ENCODE data around the gene PDGFD.

The PDGFD gene

DNA sequence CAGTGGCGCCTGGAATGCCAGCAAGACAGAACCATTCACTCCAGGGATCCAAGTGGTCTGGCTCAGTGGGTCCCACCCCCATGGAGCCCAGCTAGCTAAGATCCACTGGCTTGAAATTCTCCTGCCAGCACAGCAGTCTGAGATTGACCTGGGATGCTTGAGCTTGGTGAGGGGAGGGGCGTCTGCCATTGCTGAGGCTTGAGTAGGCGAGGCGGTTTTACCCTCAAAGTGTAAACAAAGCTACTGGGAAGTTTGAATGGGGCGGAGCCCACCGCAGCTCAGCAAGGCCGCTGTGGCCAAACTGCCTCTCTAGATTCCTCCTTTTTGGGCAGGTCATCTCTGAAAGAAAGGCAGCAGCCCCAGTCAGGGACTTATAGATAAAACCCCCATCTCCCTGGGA is 253.2 kb downstream of the PDGFD start:
- no peak overlapping the region for H3K9ac ChIP-seq (ENCODE audit: low read length)
- peaks cover 11% of the 10 kb centered on the region for H3K9me3 ChIP-seq (ENCODE audit: control insufficient read depth, low read length)
- no peaks in the 10 kb centered on the region for H3K27me3 ChIP-seq (replicated peaks; ENCODE audit: control insufficient read depth, insufficient read depth, low read length)
- H3K4me3 ChIP-seq (ENCODE audit: low read length), result no peak overlapping the region
- H3K36me3 ChIP-seq (ENCODE audit: control insufficient read depth, insufficient read depth, low read length, severe bottlenecking), result peaks cover 5% of the 10 kb centered on the region
- no peak for DNase-seq (ENCODE audit: low read depth)
- no peaks in the 10 kb centered on the region for H3K4me1 ChIP-seq (ENCODE audit: control insufficient read depth, insufficient read depth, low read length)

DNA sequence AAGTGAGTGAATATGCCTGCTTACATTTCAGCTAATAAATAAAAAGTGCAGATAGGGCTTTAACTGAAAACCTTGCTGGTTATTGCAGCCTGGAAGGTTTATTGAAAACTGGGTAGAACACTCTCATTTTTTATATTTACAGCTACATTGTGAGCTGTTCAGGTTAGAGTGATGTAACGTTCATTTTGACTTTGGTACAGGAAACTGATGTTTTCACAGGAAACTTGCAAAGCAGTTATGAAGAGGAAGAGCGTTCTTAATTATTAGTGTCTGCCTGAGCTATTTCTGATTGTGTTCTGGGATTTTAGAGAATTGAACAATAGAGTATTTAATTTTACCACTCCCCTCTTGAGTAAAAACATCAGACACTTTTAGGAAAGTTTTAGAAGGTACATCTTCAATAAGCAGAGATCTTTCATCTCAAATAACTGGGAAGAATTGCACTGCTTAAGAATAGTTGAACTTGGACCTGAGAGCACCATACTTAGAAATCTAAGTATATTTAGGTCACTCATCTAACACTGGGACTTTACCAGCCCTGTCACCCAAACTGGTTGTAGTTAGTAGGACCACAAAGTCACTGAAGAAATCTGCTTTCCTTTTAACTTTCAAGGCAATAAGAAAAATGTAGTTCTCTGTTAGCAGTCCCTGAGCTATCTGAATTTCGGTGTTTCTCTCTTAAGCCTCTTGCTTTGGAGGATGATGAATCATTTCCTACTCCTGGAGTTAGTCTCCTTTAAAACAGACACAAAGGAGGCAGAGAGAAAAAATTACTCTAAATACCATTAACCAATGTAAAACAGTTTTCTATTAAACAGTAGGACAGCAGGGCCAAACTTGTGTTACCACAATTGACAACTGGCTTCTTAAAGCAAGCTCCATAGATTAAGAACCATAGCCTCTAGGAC is 256.1 kb downstream of the PDGFD start:
- peak; percentile 64 for DNase-seq (ENCODE audit: low read depth)
- Histone ChIP-seq H3K9me3 (ENCODE audit: control insufficient read depth, low read length) (peaks cover 3% of the 10 kb centered on the region), H3K4me3 (ENCODE audit: low read length) (no peak overlapping the region), H3K36me3 (ENCODE audit: control insufficient read depth, insufficient read depth, low read length, severe bottlenecking) (peaks cover 5% of the 10 kb centered on the region), H3K27me3 (replicated peaks; ENCODE audit: control insufficient read depth, insufficient read depth, low read length) (no peaks in the 10 kb centered on the region), H3K4me1 (ENCODE audit: control insufficient read depth, insufficient read depth, low read length) (no peaks in the 10 kb centered on the region), H3K9ac (ENCODE audit: low read length) (no peak overlapping the region)

DNA sequence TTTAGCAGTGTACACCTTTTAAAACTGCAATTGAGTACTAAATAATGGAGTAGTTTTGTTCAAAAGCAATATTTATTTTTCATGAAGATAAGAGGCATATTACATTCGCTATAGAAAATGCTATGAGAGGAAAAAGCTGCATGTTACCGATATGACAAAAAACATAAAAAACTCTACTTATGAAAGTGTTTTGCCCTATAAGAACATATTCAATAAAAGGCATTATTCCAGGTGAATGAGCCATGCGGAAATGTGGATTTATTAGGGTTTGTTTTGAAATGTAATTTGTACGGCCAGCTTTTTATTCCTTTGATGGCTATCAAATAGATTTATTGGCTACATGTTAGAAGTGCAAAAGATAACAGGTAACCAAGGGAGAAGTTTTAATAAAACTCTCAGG is 256.8 kb downstream of the PDGFD start:
- DNase-seq (ENCODE audit: low read depth), result no peak
- Histone ChIP-seq H3K9me3 (ENCODE audit: control insufficient read depth, low read length) (peaks cover under 1% of the 10 kb centered on the region), H3K27me3 (replicated peaks; ENCODE audit: control insufficient read depth, insufficient read depth, low read length) (no peaks in the 10 kb centered on the region)

DNA sequence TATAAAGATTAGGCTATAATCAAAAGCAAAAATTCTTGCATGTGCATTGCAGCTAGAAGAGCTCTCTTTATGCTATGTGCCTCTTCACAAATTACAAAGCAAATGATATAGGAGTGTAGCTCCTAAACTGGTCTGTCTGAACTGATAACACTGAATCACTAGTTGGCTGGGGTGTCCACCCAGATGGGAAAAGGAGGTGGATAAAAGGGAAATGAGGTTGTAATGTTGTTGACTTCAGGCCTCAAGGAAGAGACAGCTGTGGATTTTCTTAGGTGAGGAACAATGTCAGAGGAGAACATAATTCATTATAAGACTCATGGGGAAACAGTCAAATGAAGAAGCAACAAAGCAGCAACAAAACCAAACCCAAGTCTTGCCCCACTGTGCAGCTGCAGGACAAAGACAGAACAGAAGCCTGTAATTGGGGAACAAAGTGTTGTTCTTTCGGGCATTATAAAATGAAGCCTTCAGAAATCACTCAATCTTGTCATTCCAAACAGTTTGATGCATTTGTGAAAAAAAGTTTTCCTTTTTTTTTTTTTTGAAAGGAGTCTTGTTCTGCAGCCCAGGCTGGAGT is 257.6 kb downstream of the PDGFD start:
- DNase-seq (ENCODE audit: low read depth), result no peak
- Histone ChIP-seq H3K4me1 (ENCODE audit: control insufficient read depth, insufficient read depth, low read length) (peaks cover 6% of the 10 kb centered on the region), H3K9ac (ENCODE audit: low read length) (no peak overlapping the region), H3K27me3 (replicated peaks; ENCODE audit: control insufficient read depth, insufficient read depth, low read length) (no peaks in the 10 kb centered on the region), H3K36me3 (ENCODE audit: control insufficient read depth, insufficient read depth, low read length, severe bottlenecking) (peaks cover 5% of the 10 kb centered on the region), H3K9me3 (ENCODE audit: control insufficient read depth, low read length) (no peaks in the 10 kb centered on the region), H3K4me3 (ENCODE audit: low read length) (no peak overlapping the region)

More for the DNA sequence above, 256.8 kb downstream of the PDGFD start:
- Histone ChIP-seq H3K4me3 (ENCODE audit: low read length) (no peak overlapping the region), H3K36me3 (ENCODE audit: control insufficient read depth, insufficient read depth, low read length, severe bottlenecking) (peaks cover 5% of the 10 kb centered on the region), H3K4me1 (ENCODE audit: control insufficient read depth, insufficient read depth, low read length) (no peaks in the 10 kb centered on the region), H3K9ac (ENCODE audit: low read length) (no peak overlapping the region)

DNA sequence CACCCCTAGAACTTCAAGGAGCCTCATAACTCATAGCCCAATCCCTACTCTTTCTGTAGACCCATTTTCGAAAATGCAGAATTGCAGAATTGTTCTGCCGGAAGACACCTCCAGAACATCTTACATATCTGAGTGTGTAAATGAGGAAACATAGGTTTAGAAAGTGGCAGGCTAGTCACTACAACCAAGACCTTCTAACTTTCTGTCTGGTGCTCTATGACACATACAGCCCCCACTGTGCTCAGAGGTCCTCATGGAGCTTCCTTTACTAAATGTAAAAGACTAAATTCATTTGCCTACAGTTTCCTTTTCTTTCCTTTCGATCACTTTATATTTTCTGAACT is 259.7 kb downstream of the PDGFD start:
- Histone ChIP-seq H3K36me3 (ENCODE audit: control insufficient read depth, insufficient read depth, low read length, severe bottlenecking) (no peaks in the 10 kb centered on the region), H3K4me1 (ENCODE audit: control insufficient read depth, insufficient read depth, low read length) (peaks cover 12% of the 10 kb centered on the region), H3K9ac (ENCODE audit: low read length) (no peak overlapping the region), H3K27me3 (replicated peaks; ENCODE audit: control insufficient read depth, insufficient read depth, low read length) (no peaks in the 10 kb centered on the region), H3K4me3 (ENCODE audit: low read length) (no peak overlapping the region), H3K9me3 (ENCODE audit: control insufficient read depth, low read length) (no peaks in the 10 kb centered on the region)
- no peak for DNase-seq (ENCODE audit: low read depth)

DNA sequence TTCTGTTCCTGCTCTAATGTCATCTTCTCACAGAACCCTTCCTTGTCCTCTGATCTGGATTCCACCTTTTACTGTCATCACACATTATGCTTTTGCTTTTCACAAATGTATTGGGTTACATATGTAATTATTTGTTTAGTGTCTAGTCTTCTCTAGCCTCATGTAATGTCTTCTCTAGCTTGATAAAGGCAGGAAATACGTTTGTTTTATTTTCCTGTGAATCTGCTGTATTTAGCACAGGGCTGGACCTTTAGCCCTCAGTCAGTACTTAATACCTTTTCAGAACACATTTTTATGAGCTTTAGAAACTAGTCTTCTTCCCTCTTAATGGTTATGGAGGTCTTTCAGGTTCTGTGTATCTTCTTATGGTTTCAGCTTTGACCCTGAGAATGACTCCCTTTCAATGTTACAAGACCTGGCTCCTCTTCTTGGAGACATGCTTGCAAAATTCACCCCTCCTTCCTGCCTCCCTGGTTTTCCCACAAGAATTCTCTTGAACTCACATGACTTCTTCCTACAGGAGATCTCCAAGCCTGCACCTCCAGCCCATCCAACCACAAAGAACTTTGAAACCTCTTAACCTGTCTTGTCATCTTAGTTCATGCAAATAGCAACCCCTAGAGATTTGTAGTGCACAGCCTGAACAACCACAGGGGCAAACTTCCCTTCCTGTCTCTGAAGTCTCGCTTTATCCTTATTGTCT is 260.2 kb downstream of the PDGFD start:
- H3K9me3 ChIP-seq (ENCODE audit: control insufficient read depth, low read length), result no peaks in the 10 kb centered on the region
- no peak overlapping the region for H3K4me3 ChIP-seq (ENCODE audit: low read length)
- H3K36me3 ChIP-seq (ENCODE audit: control insufficient read depth, insufficient read depth, low read length, severe bottlenecking), result no peaks in the 10 kb centered on the region
- DNase-seq (ENCODE audit: low read depth), result no peak
- no peaks in the 10 kb centered on the region for H3K27me3 ChIP-seq (replicated peaks; ENCODE audit: control insufficient read depth, insufficient read depth, low read length)
- peaks cover 12% of the 10 kb centered on the region for H3K4me1 ChIP-seq (ENCODE audit: control insufficient read depth, insufficient read depth, low read length)
- no peak overlapping the region for H3K9ac ChIP-seq (ENCODE audit: low read length)

DNA sequence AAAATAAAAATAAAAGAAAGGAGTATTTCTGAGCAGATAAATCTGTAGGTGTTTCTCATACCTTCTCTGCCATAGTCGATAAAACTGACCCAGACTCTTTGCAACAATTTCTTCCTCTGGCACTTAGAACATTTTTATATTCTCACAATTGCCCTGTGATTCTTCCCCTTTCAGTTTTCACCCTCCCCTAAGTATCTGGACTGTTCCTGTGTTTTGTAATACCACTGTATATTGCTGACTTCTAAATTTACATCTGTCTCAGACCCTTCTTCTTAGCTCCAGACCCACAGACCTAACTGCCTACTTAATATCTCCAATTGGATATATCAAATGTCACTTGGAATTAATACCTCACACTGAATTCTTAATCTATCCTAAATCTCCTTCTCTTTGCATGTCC is 261.0 kb downstream of the PDGFD start:
- Histone ChIP-seq H3K4me3 (ENCODE audit: low read length) (no peak overlapping the region), H3K9ac (ENCODE audit: low read length) (no peak overlapping the region), H3K27me3 (replicated peaks; ENCODE audit: control insufficient read depth, insufficient read depth, low read length) (no peaks in the 10 kb centered on the region), H3K4me1 (ENCODE audit: control insufficient read depth, insufficient read depth, low read length) (peaks cover 12% of the 10 kb centered on the region), H3K36me3 (ENCODE audit: control insufficient read depth, insufficient read depth, low read length, severe bottlenecking) (no peaks in the 10 kb centered on the region), H3K9me3 (ENCODE audit: control insufficient read depth, low read length) (no peaks in the 10 kb centered on the region)
- no peak for DNase-seq (ENCODE audit: low read depth)

DNA sequence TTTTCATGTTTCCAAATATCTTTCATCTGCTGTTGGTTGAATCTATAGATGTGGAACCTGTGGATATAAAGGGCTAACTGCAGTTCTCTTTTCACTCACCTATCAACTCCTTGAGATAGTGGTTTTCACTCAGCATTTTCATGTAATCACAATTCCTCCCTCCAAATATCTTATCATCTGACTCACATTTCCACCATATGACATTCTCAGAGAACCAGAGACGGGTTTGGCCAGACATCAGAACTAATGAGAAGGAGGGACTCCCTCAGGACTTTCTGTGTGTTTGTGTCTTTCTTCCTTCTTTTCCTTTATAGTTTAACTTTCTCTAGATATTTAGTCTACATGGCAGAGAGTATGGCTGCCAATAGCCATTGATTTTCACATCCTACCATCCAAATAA is 262.3 kb downstream of the PDGFD start:
- Histone ChIP-seq H3K9ac (ENCODE audit: low read length) (no peak overlapping the region), H3K4me3 (ENCODE audit: low read length) (no peak overlapping the region), H3K4me1 (ENCODE audit: control insufficient read depth, insufficient read depth, low read length) (peaks cover 12% of the 10 kb centered on the region), H3K36me3 (ENCODE audit: control insufficient read depth, insufficient read depth, low read length, severe bottlenecking) (no peaks in the 10 kb centered on the region), H3K27me3 (replicated peaks; ENCODE audit: control insufficient read depth, insufficient read depth, low read length) (no peaks in the 10 kb centered on the region), H3K9me3 (ENCODE audit: control insufficient read depth, low read length) (no peaks in the 10 kb centered on the region)
- DNase-seq (ENCODE audit: low read depth), result no peak

DNA sequence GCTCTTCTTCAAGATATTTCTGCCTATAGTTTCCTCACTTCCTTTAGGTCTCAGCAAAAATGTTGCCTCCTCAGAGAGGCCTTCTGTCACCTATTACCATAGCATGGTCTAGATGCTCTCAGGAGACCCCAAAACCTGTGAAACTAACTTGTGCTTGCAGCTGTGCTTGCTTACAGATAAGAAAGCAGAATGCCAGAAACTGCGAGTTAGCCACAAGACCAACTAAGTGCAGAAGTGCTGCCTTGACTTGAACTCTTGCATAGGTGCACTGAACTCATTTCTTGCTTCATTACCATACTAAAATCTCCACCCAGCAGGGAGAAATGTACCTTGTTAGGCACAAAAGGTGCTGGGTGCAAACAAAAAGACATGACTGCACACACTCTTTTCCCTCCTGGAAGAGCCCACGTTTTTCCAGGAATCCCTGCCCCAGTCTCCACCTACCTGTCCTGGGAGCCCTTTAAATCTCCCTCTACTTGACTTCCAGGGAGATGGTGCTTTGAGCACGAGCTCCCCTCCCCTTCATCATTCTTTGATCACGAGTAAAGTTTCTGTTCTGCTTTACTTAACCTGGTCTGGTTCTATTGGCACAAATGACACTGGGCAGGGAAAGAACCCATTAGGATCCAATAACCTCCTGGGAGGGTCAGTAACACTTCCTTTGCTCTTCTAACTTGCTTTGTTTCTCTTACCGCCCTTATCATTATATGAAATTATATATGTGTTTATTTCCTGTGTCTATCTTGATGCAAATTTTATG is 265.2 kb downstream of the PDGFD start:
- H3K4me3 ChIP-seq (ENCODE audit: low read length), result no peak overlapping the region
- H3K36me3 ChIP-seq (ENCODE audit: control insufficient read depth, insufficient read depth, low read length, severe bottlenecking), result no peaks in the 10 kb centered on the region
- DNase-seq (ENCODE audit: low read depth), result no peak
- no peak overlapping the region for H3K9ac ChIP-seq (ENCODE audit: low read length)
- H3K27me3 ChIP-seq (replicated peaks; ENCODE audit: control insufficient read depth, insufficient read depth, low read length), result no peaks in the 10 kb centered on the region
- H3K4me1 ChIP-seq (ENCODE audit: control insufficient read depth, insufficient read depth, low read length), result peaks cover 12% of the 10 kb centered on the region
- no peaks in the 10 kb centered on the region for H3K9me3 ChIP-seq (ENCODE audit: control insufficient read depth, low read length)

DNA sequence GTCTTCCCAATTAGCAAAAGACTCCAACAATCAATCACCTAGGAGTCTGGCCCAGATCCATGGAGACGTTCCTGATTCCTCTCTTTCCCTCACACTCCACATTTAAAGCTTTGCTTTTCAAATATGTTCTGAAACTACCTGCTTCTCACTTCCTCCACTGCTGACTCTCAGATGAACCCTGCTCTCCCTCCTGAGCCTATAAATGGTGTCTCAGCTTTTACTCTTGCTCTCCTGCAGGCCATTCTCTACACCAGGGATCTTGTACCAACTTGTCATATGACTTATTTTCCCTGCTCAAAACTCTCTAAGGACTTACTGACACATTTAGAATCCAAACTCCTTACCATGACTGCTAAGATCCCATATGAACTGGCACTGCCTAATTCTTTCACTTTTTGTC is 265.9 kb downstream of the PDGFD start:
- Histone ChIP-seq H3K4me3 (ENCODE audit: low read length) (no peak overlapping the region), H3K36me3 (ENCODE audit: control insufficient read depth, insufficient read depth, low read length, severe bottlenecking) (no peaks in the 10 kb centered on the region), H3K27me3 (replicated peaks; ENCODE audit: control insufficient read depth, insufficient read depth, low read length) (no peaks in the 10 kb centered on the region), H3K9ac (ENCODE audit: low read length) (no peak overlapping the region), H3K4me1 (ENCODE audit: control insufficient read depth, insufficient read depth, low read length) (peaks cover 12% of the 10 kb centered on the region), H3K9me3 (ENCODE audit: control insufficient read depth, low read length) (no peaks in the 10 kb centered on the region)
- DNase-seq (ENCODE audit: low read depth), result no peak

All from adipocyte (in vitro differentiated cells).